Activated CD4-positive, alpha-beta T cell treated with anti-CD3 and anti-CD28 coated beads, Interleukin-2, amount 50 U/mL, for 48 hours (primary cell): ENCODE data around the gene RAI1.

Experiments used
- DNase-seq, 2 experiments: peaks; one replicate each; pipeline ENCODE4 v3.0.0-alpha.2; 2020

RAI1 gene

DNA sequence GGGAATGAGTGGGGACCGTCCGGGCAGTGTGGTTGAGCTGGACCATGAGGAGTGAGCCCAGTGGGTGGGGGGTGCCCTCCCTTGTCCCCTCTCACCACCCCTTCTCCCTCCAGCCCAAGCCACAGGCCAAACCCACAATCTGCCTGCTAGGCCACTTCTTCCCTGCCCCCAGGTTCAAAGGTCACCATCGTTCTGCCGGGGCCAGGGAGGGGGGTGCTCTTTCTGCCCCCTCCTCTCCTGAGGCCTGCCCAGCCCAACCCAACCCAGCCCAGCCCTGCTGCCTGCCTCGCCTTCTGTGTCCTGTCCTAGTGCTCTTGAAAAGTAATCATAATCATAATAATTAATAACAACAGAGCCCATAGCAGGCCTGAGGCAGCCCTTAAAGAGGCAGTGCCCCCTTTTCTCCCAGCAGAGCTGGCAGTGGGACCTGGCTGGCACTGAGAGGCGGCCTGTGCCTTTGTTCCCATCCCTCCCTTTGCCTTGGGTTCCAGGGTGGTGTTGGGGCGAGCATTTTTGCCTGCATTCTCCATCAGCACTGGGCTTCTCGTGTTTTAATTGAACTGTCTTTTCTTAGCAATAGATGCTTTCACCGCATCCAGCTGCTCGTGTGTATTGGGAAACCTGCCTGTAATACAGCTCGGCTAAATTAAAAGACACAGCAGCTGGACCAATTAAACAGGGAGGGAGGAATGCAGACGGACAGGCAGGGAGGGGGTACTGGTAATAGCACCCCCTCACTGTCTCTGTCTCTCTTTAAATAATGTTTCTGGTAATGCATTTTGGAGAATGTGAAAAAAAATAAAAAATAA is 108.8 kb downstream of the RAI1 start:
- DNase-seq: no peak

DNA sequence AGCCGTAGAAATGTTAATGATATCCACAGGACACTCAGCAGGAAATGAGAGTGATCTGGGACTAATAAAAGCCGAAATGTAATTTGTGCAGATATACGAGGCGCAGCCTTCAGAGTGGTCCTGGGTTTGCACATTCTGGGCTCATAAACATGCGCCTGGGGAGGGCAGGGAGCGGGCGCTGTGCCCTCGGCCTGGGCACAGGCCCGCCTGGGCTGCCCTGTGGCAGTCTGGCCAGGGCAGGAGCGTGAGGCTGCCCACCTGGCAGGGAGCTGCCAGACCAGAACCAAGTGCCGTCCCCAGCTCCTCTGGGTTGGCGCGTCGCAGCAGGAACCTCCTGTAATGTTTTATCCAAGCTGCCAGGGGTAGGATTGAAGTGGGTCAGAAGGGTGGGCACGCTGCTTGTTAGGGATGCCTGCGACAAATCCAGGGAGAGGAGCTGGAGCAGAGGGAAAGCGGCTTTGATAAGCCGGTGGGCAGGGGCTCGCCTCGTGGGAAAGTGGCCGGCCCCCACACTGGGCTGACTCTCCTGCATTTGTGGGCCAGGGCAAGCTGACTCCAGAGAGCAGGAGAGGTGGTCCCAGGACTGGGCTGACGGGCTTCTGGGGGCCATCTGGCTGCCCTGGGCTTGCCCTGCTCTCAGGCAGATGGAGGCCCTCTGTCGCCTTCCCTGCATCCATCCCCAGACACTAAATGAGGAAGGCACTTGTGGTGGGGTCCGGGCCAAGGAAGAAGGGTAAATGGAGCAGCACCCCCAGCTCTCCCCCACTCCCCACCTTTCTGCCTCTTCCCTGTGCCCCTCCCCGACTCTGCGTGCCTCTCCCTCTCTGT is 109.6 kb downstream of the RAI1 start:
- DNase-seq: no peak

DNA sequence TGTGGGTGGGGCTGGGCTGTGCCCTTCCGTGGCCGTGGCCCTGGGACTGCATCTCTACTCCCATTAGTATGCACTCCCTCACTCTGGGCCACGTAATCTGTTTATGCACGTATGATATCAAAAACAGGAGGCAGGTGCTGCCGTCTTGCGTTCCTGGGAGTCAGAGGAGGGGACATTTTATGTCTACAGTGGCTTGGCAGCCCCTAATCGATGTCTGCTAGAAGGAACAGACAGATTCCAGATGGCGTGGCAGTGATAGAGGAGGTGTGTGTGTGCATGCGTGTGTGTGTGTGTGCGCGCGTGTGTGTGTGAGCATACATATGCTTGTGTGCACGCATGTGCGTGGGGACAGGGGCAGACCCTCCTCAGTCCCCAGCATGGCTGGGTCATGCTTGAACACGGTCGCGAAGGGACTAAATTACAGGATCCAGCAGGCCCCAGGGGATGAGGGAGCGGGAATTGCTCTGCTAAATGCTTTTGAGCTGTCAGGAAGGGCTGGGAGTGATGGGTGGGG is 110.8 kb downstream of the RAI1 start:
- DNase-seq: no peak

DNA sequence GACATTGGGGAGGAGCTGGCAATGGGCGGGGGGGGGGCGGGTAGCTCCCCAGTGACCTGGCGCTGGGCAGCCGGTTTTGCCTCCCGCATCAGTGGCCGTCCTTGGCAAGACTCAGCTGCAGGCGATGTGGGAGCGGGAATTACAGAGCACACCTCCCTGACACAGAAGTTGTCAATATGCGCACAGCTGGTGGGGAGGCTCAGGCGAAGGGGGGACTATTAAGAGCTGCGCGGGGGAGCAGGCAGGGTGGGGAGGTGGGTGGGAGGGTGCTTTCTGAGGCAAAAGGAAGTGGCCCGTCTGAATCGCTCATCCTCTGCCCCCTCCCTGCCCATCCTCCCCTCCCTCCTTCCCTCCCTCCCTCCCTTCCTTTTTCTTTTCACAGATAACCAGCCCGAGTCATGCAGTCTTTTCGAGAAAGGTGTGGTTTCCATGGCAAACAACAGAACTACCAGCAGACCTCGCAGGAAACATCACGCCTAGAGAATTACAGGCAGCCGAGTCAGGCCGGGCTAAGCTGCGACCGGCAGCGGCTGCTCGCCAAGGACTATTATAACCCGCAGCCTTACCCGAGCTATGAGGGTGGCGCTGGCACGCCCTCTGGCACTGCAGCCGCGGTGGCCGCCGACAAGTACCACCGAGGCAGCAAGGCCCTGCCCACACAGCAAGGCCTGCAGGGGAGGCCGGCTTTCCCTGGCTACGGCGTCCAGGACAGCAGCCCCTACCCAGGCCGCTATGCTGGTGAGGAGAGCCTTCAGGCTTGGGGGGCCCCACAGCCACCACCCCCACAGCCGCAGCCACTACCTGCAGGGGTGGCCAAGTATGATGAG is 111.5 kb downstream of the RAI1 start:
- DNase-seq: peak; percentile 38 to 54

DNA sequence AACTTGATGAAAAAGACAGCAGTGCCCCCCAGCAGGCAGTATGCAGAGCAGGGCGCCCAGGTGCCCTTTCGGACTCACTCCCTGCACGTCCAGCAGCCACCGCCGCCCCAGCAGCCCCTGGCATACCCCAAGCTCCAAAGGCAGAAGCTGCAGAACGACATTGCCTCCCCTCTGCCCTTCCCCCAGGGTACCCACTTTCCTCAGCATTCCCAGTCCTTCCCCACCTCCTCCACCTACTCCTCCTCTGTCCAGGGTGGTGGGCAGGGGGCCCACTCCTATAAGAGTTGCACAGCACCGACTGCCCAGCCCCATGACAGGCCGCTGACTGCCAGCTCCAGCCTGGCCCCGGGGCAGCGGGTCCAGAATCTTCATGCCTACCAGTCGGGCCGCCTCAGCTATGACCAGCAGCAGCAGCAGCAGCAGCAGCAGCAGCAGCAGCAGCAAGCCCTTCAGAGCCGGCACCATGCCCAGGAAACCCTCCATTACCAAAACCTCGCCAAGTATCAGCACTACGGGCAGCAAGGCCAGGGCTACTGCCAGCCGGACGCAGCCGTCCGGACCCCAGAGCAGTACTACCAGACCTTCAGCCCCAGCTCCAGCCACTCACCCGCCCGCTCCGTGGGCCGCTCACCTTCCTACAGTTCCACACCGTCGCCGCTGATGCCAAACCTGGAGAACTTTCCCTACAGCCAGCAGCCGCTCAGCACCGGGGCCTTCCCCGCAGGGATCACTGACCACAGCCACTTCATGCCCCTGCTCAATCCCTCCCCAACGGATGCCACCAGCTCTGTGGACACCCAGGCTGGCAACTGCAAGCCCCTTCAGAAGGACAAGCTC is 112.3 kb downstream of the RAI1 start:
- no peak for DNase-seq

DNA sequence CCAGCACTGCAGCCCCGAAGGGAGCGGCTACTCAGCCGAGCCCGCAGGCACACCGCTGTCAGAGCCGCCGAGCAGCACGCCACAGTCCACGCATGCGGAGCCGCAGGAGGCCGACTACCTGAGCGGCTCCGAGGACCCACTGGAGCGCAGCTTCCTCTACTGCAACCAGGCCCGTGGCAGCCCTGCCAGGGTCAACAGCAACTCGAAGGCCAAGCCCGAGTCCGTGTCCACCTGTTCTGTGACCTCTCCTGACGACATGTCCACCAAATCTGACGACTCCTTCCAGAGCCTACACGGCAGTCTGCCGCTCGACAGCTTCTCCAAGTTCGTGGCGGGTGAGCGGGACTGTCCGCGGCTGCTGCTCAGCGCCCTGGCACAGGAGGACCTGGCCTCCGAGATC is 113.1 kb downstream of the RAI1 start:
- DNase-seq: no peak

DNA sequence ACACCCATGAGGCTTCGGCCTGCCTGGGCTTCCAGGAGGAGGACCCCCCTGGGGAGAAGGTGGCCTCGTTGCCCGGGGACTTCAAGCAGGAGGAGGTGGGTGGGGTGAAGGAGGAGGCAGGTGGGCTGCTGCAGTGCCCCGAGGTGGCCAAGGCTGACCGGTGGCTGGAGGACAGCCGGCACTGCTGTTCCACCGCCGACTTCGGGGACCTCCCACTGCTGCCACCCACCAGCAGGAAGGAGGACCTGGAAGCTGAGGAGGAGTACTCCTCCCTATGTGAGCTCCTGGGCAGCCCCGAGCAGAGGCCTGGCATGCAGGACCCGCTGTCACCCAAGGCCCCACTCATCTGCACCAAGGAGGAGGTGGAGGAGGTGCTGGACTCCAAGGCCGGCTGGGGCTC is 114.0 kb downstream of the RAI1 start:
- no peak for DNase-seq

DNA sequence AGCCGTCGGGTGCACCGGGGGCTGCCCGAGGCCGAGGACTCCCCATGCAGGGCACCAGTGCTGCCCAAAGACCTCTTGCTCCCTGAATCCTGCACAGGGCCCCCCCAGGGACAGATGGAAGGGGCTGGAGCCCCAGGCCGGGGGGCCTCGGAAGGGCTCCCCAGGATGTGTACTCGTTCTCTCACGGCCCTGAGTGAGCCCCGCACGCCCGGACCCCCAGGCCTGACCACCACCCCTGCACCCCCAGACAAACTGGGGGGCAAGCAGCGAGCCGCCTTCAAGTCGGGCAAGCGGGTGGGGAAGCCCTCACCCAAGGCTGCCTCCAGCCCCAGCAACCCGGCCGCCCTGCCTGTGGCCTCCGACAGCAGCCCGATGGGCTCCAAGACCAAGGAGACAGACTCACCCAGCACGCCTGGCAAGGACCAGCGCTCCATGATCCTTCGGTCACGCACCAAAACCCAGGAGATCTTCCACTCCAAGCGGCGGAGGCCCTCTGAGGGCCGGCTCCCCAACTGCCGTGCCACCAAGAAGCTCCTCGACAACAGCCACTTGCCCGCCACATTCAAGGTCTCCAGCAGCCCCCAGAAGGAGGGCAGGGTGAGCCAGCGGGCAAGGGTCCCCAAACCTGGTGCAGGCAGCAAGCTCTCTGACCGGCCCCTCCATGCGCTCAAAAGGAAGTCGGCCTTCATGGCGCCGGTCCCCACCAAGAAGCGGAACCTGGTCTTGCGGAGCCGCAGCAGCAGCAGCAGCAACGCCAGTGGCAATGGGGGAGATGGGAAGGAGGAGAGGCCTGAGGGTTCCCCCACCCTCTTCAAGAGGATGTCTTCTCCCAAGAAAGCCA is 114.9 kb downstream of the RAI1 start:
- DNase-seq: no peak

DNA sequence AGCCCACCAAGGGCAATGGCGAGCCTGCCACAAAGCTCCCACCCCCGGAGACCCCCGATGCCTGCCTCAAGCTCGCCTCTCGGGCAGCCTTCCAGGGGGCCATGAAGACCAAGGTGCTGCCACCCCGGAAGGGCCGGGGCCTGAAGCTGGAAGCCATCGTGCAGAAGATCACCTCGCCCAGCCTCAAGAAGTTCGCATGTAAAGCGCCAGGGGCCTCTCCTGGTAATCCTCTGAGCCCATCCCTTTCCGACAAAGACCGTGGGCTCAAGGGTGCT is 115.5 kb downstream of the RAI1 start:
- no peak for DNase-seq

DNA sequence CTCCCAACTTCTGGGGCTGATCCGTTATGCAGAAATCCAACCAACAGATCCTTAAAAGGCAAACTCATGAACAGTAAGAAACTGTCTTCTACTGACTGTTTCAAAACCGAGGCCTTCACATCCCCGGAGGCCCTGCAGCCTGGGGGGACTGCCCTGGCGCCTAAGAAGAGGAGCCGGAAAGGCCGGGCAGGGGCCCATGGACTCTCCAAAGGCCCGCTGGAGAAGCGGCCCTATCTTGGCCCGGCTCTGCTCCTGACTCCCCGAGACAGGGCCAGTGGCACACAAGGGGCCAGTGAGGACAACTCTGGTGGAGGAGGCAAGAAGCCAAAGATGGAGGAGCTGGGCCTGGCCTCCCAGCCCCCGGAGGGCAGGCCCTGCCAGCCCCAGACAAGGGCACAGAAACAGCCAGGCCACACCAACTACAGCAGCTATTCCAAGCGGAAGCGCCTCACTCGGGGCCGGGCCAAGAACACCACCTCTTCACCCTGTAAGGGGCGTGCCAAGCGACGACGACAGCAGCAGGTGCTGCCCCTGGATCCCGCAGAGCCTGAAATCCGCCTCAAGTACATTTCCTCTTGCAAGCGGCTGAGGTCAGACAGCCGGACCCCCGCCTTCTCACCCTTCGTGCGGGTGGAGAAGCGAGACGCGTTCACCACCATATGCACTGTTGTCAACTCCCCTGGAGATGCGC is 116.0 kb downstream of the RAI1 start:
- DNase-seq: no peak

DNA sequence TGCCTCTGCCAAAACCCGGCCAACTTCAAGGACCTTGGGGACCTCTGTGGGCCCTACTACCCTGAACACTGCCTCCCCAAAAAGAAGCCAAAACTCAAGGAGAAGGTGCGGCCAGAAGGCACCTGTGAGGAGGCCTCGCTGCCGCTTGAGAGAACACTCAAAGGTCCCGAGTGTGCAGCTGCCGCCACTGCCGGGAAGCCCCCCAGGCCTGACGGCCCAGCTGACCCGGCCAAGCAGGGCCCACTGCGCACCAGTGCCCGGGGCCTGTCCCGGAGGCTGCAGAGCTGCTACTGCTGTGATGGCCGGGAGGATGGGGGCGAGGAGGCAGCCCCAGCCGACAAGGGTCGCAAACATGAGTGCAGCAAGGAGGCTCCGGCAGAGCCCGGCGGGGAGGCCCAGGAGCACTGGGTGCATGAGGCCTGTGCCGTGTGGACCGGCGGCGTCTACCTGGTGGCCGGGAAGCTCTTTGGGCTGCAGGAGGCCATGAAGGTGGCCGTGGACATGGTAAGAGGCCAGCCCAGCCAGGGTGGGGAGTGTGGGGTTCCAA is 116.8 kb downstream of the RAI1 start:
- no peak for DNase-seq

DNA sequence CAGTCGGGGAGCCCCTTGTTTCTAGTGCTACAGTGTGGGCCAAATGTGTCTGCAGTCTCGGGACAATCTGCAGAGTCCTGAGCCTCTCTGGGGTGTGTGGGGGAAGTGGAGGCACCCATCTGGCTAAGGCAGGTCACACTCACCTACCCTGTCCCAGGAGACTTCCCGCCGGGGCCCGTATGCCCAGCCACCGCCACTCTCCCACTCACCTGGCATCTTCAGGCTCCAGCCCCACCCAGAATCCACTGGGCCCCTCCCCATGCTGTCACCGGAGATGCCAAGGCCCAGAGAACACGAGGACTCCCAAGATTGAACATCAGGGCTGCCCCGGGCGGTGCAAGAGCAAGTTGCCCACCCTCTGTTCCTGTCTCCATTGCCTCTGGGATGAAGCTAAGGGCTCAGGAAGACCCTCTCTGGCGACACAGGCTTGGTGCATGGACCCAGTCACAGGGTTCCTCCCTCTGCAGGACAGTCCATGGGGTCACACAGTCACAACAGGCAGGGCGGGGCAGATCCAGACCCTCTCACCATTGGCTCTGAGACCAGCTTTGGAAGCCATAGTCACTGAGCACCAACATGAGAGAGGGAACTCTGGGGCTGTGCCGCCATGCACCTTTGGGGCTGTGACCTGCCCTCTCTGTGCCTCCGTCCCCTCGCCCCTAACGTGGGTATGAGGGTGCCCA is 117.5 kb downstream of the RAI1 start:
- DNase-seq: no peak

DNA sequence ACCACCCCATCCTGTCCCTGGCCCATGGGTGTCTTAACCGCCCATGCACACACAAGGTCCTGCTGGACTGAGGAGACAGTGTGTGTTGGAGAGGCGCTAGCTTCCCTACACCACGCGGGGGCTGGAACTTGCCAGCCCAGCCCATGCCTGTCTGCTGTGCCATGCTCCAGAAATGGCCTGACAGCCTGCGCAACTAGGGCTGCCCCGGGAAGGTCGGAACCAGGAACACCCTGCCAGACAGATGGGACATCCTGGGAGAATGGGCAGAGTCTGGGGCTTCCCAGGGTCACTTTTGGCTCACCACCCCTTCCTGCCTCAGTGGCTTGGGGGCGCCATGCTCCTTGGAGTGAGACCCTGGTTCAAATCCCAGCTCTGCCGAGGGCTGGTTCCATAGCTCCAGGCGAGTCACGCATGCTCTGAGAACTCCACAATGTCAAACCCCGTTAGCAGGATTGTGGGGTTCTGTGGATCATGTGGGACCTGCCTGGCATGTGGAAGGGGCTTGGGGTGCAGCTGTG is 119.3 kb downstream of the RAI1 start:
- DNase-seq: no peak

DNA sequence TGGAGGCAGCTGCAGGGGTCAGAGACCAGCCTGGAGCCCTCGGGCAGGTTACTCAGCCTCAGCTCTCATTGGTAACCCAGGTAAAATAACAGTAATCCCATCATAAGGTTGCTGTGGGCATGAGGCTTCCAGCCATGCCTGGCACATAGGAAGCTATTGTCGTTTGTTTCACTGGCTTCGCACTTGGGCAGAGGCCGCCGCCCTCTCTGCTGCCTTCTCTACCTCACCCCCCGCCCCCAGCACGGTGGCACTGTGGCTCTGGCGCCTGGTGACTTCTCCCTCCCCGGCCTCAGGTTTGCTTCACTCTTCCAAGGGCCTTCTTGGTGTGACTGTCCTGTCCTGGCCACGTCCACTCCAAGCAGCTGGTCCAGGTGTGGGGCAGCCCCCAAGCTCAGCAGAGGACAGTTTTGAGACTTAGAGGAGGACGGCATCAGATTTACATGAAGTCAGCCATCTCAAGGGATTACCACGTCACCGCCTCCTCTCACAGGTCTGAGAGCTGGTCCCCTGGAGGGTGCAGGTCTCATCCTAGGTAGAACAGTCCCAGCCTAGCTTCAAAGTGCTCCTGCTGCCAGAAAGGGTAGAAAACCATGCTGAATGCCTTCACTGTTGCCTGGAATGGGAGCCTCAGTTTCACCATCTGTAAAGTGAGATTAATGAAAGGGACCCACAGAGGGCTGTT is 120.7 kb downstream of the RAI1 start:
- no peak for DNase-seq

DNA sequence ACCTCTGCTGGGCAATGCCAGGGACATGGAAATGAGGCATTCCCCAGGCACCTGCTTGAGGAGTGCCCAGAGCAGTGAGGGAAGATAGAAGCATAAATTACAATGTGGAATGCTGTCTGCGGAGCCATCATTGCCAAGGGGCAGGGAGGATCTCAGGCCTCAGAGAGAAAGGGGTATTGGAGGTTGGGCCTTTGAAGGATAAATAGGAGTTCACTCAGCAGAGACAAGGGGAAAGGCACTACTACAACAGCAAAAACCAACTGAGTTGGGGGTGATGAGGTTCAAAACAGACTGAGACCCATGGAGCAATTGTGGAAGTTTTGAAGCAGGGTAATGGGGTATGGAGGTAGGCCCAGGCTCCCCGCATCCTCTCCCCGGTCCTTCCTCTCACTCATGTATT is 122.7 kb downstream of the RAI1 start:
- DNase-seq: no peak

DNA sequence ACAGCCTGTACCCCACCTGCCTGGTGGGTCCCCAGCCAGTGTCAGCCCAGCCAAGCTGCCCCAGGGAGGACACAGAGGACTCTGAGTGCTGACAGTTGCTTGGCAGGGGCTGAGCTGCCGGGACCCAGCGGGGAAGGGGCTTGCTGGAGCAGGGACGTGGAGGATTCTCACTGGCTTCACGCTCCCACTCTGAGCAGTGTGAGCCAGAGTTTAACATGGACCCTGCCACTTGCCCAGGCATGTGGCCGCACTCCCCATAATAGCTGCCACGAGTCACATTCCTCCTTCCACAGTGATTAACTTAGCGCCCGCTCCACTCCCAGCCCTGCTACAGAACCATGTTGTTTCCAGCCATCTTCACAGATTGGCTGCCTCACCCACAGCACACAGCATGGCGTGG is 124.3 kb downstream of the RAI1 start:
- DNase-seq: no peak

DNA sequence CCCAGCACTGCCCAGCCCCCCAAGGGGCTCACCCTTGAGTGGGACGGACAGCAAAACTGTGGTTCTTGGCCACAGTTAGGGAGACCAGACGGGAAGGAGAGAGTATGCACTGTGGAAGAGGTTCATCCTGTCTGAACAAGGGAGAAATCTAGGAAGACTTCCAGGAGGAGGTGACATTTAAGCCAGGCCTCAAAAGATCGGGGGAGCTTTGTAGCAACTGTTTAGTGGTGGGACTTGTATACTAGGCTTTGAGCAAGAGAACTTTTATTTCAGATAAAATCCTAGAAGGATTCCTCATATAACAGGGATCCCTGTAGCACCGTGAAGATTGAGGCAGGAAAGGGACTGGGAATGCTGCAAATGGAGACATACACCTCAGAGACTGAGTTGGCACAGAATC is 124.8 kb downstream of the RAI1 start:
- DNase-seq: no peak

DNA sequence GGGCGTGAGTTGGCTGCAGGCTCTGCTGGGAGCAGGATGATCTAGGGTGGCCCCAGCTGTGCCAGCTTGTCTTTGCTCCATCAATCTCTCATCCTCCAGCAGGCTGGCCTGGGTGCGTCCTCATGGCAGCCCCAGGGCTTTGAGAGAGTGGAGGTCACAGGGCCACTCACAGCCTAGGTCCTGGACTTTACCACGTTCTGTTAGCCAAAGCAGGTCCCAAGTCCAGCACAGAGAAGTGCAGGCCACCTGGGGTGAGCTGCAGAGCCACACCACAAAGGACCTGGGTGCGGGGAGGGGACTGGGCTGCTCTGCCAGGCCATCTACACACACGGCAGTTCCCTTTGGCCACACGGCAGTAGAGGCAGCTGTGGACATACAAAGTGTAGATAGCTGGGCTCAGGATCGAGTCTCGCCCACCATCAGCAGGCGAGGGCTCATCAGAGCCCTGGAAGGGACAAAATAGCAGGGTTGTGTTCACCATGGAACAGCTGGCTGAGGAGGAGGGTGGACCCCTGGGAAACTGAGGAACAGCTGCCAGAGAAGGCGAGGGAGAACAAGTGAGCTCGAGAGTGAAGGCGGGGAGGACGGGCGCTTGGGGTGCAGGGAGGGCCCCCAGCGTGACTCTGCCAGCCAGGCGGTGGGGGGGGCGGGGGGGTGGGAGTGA is 125.5 kb downstream of the RAI1 start:
- no peak for DNase-seq

DNA sequence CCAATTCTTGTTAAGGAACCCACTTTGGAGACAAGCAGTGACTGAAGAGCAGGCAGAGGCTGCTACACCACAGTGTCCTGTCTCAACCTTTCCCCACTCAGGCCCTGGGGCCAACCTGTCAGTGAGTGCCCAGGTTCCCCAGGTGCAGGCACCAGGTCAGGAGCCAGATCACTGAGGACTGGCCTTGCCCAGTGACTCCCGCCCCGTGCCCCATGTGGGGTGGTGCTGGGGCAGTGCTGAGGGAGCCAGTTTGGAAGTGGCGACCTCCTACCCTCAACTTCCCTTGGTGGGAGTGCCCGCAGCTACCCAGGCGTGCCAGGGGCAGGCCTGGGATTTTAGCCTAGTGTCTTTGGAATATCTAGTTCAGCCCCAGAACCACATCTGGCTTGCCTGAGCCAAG is 126.2 kb downstream of the RAI1 start:
- DNase-seq: no peak
